ENCODE results near the gene SLC30A1. TPM values are rescaled to one million over a fixed set of nuclear protein-coding genes. Genes with fewer than 3 reads are reported as not detected.
A peak's percentile ranks its signal among the peaks of the same experiment; 100 is the strongest.

The SLC30A1 gene
- total and polyA plus RNA-seq, 2 of the 13 experiments (the other 11 are each of a cell fraction or from before 2014, with no cell fraction given) = 5.9 to 24.4 TPM

DNA sequence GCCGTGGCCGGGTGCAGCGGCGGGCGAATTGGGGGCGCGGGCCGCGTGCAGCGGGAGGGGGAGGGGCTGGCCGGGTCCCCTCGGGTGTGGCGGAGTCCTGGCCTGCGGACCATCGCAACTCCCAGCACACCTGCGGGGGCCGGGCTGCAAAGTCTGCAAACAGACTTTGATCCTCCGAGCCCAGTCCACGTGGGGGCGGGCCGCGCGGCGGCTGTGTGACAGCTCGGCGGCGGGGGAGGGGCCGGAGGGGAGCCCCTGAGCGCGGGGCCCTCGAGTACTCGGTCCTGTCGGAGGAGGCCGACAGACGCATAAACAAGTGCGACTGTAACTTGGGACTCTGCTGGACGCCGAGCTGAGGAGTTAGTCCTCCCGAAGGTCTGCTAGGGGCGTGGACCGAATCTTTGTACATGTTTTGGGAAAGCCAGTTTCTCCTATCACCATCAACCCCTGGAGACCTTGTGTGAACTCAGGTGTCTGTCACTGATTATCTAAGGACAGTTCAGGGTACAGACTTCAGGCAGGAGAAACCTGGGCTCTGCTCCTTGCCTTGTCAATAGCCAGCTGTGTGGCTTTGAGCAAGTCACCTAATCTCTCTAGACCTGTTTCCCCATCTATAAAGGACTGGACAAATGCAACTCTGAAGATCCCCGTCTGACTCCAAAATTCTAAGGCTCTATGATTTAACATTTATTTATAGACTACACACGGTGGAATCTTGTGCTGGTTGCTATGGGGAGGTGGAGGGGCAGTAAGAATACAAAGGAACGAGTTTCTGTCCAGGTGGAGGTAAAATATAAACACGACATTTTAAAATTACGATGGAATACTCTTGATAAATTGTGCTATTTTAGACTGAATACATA lies 710 bp upstream of the SLC30A1 start (continued):
- TF ChIP-seq, protein P1, sequence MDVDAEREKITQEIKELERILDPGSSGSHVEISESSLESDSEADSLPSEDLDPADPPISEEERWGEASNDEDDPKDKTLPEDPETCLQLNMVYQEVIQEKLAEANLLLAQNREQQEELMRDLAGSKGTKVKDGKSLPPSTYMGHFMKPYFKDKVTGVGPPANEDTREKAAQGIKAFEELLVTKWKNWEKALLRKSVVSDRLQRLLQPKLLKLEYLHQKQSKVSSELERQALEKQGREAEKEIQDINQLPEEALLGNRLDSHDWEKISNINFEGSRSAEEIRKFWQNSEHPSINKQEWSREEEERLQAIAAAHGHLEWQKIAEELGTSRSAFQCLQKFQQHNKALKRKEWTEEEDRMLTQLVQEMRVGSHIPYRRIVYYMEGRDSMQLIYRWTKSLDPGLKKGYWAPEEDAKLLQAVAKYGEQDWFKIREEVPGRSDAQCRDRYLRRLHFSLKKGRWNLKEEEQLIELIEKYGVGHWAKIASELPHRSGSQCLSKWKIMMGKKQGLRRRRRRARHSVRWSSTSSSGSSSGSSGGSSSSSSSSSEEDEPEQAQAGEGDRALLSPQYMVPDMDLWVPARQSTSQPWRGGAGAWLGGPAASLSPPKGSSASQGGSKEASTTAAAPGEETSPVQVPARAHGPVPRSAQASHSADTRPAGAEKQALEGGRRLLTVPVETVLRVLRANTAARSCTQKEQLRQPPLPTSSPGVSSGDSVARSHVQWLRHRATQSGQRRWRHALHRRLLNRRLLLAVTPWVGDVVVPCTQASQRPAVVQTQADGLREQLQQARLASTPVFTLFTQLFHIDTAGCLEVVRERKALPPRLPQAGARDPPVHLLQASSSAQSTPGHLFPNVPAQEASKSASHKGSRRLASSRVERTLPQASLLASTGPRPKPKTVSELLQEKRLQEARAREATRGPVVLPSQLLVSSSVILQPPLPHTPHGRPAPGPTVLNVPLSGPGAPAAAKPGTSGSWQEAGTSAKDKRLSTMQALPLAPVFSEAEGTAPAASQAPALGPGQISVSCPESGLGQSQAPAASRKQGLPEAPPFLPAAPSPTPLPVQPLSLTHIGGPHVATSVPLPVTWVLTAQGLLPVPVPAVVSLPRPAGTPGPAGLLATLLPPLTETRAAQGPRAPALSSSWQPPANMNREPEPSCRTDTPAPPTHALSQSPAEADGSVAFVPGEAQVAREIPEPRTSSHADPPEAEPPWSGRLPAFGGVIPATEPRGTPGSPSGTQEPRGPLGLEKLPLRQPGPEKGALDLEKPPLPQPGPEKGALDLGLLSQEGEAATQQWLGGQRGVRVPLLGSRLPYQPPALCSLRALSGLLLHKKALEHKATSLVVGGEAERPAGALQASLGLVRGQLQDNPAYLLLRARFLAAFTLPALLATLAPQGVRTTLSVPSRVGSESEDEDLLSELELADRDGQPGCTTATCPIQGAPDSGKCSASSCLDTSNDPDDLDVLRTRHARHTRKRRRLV (CRISPR knock-in tag; IDR thresholded peaks at IDR 0.05) = no peak
- TF ChIP-seq PHB2 (IDR thresholded peaks at IDR 0.05; ENCODE audit: partially characterized antibody) (no peak), KDM5A (IDR thresholded peaks at IDR 0.05; ENCODE audit: borderline replicate concordance, low read length) (no peak; the same call in 1 of the 2 replicates), MED8 (CRISPR knock-in tag; IDR thresholded peaks at IDR 0.05; ENCODE audit: insufficient replicate concordance) (no peak), ZNF296 (CRISPR knock-in tag; conservative IDR thresholded peaks at IDR 0.05) (no peak), RARA (CRISPR knock-in tag; IDR thresholded peaks at IDR 0.05) (peak; percentile 53; the same call in 1 of the 2 replicates)
- TF ChIP-seq, protein P2, sequence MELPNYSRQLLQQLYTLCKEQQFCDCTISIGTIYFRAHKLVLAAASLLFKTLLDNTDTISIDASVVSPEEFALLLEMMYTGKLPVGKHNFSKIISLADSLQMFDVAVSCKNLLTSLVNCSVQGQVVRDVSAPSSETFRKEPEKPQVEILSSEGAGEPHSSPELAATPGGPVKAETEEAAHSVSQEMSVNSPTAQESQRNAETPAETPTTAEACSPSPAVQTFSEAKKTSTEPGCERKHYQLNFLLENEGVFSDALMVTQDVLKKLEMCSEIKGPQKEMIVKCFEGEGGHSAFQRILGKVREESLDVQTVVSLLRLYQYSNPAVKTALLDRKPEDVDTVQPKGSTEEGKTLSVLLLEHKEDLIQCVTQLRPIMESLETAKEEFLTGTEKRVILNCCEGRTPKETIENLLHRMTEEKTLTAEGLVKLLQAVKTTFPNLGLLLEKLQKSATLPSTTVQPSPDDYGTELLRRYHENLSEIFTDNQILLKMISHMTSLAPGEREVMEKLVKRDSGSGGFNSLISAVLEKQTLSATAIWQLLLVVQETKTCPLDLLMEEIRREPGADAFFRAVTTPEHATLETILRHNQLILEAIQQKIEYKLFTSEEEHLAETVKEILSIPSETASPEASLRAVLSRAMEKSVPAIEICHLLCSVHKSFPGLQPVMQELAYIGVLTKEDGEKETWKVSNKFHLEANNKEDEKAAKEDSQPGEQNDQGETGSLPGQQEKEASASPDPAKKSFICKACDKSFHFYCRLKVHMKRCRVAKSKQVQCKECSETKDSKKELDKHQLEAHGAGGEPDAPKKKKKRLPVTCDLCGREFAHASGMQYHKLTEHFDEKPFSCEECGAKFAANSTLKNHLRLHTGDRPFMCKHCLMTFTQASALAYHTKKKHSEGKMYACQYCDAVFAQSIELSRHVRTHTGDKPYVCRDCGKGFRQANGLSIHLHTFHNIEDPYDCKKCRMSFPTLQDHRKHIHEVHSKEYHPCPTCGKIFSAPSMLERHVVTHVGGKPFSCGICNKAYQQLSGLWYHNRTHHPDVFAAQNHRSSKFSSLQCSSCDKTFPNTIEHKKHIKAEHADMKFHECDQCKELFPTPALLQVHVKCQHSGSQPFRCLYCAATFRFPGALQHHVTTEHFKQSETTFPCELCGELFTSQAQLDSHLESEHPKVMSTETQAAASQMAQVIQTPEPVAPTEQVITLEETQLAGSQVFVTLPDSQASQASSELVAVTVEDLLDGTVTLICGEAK (IDR thresholded peaks at IDR 0.05) = no peak
- TF ChIP-seq, protein P2 (CRISPR knock-in tag; IDR thresholded peaks at IDR 0.05) = no peak; the same call in 1 of the 2 replicates

Data from HepG2 (cell line).